Muscle layer of duodenum (tissue), 2 donors: ENCODE data around the gene DNMT3A.

Experiments
- H3K27ac ChIP-seq: one replicate; pipeline ENCODE4 v1.7.0; 2013; ENCODE audit warnings: mild to moderate bottlenecking, low read length
- H3K27me3 ChIP-seq: one replicate; pipeline ENCODE4 v1.7.0; 2013; ENCODE audit warnings: low read depth, mild to moderate bottlenecking, control low read depth, low read length
- H3K36me3 ChIP-seq, 2 donors: one replicate each; pipeline ENCODE4 v1.7.0; 2013; ENCODE audit warnings: low read length in 2 of 2, control low read depth in 1 of 2, mild to moderate bottlenecking in 1 of 2; ENCODE audit not compliant: insufficient read depth in 2 of 2, control insufficient read depth in 1 of 2
- H3K4me1 ChIP-seq, 2 donors: one replicate each; pipeline ENCODE4 v1.7.0; 2013; ENCODE audit warnings: low read length in 2 of 2, mild to moderate bottlenecking in 2 of 2, control low read depth in 1 of 2, moderate library complexity in 1 of 2; ENCODE audit not compliant: insufficient read depth in 2 of 2, control insufficient read depth in 1 of 2
- H3K4me3 ChIP-seq, 2 donors: one replicate each; pipeline ENCODE4 v1.7.0; 2013; ENCODE audit warnings: low read length in 2 of 2, low read depth in 1 of 2, mild to moderate bottlenecking in 1 of 2
- H3K9me3 ChIP-seq, 2 donors: one replicate each; pipeline ENCODE4 v1.7.0; 2013; ENCODE audit warnings: low read length in 2 of 2, control low read depth in 1 of 2, mild to moderate bottlenecking in 1 of 2; ENCODE audit not compliant: control insufficient read depth in 1 of 2
- donor health status: healthy.

DNMT3A gene

DNA sequence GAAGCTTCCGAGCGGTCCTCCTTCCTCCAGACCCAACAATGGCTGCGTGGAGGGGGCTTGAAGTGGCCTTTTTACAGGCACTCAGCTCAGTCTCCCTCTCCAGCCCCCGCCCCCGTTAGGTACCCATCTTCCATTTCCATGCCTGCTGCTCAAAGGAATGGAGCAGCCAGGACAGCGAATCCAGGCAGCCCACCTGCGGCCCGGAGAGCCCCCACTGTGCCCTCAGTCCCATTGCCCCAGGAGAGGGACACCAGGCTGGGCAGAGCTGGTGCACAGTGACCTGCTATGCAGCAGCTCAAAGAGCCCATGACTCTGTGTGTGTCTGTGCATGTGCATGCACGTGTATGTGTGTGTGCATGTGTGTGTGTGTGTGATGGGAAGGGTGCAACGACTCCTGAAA is 162.7 kb downstream of the DNMT3A start:
- Histone ChIP-seq H3K27me3 (peaks cover 3% of the 10 kb centered on the region), H3K27ac (no peak overlapping the region), H3K4me1 (no peaks in the 10 kb centered on the region), H3K36me3 (no peaks in the 10 kb centered on the region), H3K9me3 (peaks cover 3 to 4% of the 10 kb centered on the region in 2 donors), H3K4me3 (no peak overlapping the region)
